Measurements from ENCODE around the gene DOCK10.
"Not testable (repeated sequence)": the region's sequence is repeated elsewhere in the genome, so short reads cannot be mapped to it uniquely, and the experiment has no call there.

DNA sequence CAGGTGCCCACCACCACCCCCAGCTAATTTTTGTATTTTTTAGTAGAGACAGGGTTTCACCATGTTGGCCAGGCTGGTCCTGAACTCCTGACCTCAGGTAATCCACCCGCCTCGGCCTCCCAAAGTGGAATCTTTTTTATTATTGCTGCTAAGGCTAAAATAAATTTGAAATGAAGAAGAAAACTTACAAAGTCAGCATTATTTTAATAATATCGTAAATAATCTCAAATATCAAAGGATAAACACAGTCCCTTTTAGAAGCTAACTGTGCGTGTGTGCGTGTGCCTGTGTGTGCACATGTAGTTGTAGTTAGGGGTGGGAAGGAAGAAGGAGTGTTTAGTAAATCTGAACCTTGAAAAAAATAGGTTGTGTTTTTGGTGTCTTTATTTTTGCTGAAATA lies 125.0 kb downstream of the DOCK10 start:
- TF ChIP-seq, protein P1, sequence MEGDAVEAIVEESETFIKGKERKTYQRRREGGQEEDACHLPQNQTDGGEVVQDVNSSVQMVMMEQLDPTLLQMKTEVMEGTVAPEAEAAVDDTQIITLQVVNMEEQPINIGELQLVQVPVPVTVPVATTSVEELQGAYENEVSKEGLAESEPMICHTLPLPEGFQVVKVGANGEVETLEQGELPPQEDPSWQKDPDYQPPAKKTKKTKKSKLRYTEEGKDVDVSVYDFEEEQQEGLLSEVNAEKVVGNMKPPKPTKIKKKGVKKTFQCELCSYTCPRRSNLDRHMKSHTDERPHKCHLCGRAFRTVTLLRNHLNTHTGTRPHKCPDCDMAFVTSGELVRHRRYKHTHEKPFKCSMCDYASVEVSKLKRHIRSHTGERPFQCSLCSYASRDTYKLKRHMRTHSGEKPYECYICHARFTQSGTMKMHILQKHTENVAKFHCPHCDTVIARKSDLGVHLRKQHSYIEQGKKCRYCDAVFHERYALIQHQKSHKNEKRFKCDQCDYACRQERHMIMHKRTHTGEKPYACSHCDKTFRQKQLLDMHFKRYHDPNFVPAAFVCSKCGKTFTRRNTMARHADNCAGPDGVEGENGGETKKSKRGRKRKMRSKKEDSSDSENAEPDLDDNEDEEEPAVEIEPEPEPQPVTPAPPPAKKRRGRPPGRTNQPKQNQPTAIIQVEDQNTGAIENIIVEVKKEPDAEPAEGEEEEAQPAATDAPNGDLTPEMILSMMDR (IDR thresholded peaks at IDR 0.05): not testable (repeated sequence)
- not testable (repeated sequence) for TF ChIP-seq POLR2A (IDR thresholded peaks at IDR 0.05)

All from uterus (tissue), 2 donors.